Chondrocyte (in vitro differentiated cells): ENCODE measurements around the gene SLC50A1. TPM values are rescaled to one million over a fixed set of nuclear protein-coding genes. Genes with fewer than 3 reads are reported as not detected.
"Not testable (repeated sequence)": the region's sequence is repeated elsewhere in the genome, so short reads cannot be mapped to it uniquely, and the experiment has no call there.

Experiments used
- DNase-seq: peaks from one replicate; pipeline ENCODE4 v3.0.0; 2021; ENCODE audit warnings: mixed read lengths, low spot score
- H3K27ac Mint-ChIP-seq: one replicate; pipeline ENCODE4 v1.8.0; 2021; ENCODE audit warnings: mild to moderate bottlenecking, moderate library complexity, mixed read lengths; ENCODE audit not compliant: unreplicated experiment
- H3K27me3 Mint-ChIP-seq: 2 replicates; pipeline ENCODE4 v1.8.0; 2021; ENCODE audit warnings: low read depth, mixed read lengths
- H3K36me3 Mint-ChIP-seq: 2 replicates; pipeline ENCODE4 v1.8.0; 2021; ENCODE audit warnings: low read depth, mixed read lengths
- H3K4me1 Mint-ChIP-seq: 2 replicates; pipeline ENCODE4 v1.8.0; 2021; ENCODE audit warnings: low read depth, mild to moderate bottlenecking, mixed read lengths
- H3K4me3 Mint-ChIP-seq: one replicate; pipeline ENCODE4 v1.8.0; 2021; ENCODE audit warnings: mild to moderate bottlenecking, moderate library complexity, mixed read lengths; ENCODE audit not compliant: unreplicated experiment
- H3K9me3 Mint-ChIP-seq: 2 replicates; pipeline ENCODE4 v1.8.0; 2021; ENCODE audit warnings: low read depth, mixed read lengths
- total RNA-seq: library from RNA; stranded (reverse); gene quantifications from 3 replicates; pipeline ENCODE4 v1.2.1, GENCODE V29; 2021
- TF ChIP-seq, protein P1 (sequence below): fragments of 200-600 bp; sonication (generic); IDR thresholded peaks from 2 replicates; pipeline ENCODE4 v1.5.0; 2021; ENCODE audit warnings: antibody characterized with exemption, mild to moderate bottlenecking, moderate library complexity

SLC50A1 gene
- total RNA-seq, 1 donor from 2014 or later, result 37.9 TPM

- DNase-seq, result no peak
- Mint-ChIP-seq H3K36me3 (no peaks in the 10 kb centered on the region), H3K4me3 (no peak overlapping the region), H3K4me1 (no peaks in the 10 kb centered on the region), H3K27me3 (peaks cover 11% of the 10 kb centered on the region), H3K9me3 (no peaks in the 10 kb centered on the region), H3K27ac (no peak overlapping the region)
- TF ChIP-seq, protein P1, sequence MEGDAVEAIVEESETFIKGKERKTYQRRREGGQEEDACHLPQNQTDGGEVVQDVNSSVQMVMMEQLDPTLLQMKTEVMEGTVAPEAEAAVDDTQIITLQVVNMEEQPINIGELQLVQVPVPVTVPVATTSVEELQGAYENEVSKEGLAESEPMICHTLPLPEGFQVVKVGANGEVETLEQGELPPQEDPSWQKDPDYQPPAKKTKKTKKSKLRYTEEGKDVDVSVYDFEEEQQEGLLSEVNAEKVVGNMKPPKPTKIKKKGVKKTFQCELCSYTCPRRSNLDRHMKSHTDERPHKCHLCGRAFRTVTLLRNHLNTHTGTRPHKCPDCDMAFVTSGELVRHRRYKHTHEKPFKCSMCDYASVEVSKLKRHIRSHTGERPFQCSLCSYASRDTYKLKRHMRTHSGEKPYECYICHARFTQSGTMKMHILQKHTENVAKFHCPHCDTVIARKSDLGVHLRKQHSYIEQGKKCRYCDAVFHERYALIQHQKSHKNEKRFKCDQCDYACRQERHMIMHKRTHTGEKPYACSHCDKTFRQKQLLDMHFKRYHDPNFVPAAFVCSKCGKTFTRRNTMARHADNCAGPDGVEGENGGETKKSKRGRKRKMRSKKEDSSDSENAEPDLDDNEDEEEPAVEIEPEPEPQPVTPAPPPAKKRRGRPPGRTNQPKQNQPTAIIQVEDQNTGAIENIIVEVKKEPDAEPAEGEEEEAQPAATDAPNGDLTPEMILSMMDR, result no peak
Observed at GRCh38 chr1:155117610-155118009, 18.0 kb upstream of the SLC50A1 start.

- peaks cover 11% of the 10 kb centered on the region for H3K27me3 Mint-ChIP-seq
- not testable (repeated sequence) for H3K9me3 Mint-ChIP-seq
Observed at GRCh38 chr1:155118090-155118489, 17.6 kb upstream of the SLC50A1 start.

DNA sequence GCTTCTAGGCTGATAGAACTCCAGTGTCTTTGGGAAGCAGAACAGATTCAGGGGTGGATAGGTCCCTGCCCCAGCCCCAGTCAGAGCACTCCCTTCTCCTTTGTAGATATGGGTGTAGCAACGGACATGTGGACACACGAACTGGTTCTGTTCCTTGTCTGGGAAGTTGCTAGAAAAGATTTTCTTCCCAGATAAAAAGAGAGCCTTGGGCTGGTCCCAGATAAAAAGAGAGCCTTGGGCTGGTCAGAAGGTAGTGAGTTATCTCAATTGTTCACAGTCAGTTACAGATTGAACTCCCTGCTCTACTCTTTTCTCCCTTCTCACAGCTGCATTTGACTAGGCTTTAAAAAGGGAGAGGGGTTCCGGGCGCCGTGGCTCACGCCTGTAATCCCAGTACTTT lies 15.4 kb upstream of the SLC50A1 start:
- Mint-ChIP-seq H3K36me3 (no peaks in the 10 kb centered on the region), H3K4me1 (peaks cover 16% of the 10 kb centered on the region), H3K9me3 (no peaks in the 10 kb centered on the region), H3K27ac (no peak overlapping the region), H3K27me3 (peaks cover 11% of the 10 kb centered on the region), H3K4me3 (no peak overlapping the region)
- no peak for DNase-seq
- TF ChIP-seq, protein P1, result no peak

More at GRCh38 chr1:155118090-155118489, 17.6 kb upstream of the SLC50A1 start:
- H3K36me3 Mint-ChIP-seq, H3K4me1 Mint-ChIP-seq, H3K4me3 Mint-ChIP-seq, DNase-seq, H3K27ac Mint-ChIP-seq: not testable (repeated sequence)

GRCh38 chr1:155121249-155121648 lies 14.4 kb upstream of the SLC50A1 start:
- no peaks in the 10 kb centered on the region for H3K36me3 Mint-ChIP-seq

GRCh38 chr1:155122308-155122707 lies 13.3 kb upstream of the SLC50A1 start:
- TF ChIP-seq, protein P1, result no peak
- H3K4me3 Mint-ChIP-seq, result no peak overlapping the region

More at GRCh38 chr1:155121249-155121648, 14.4 kb upstream of the SLC50A1 start:
- no peaks in the 10 kb centered on the region for H3K9me3 Mint-ChIP-seq
- H3K27me3 Mint-ChIP-seq, result peaks cover 11% of the 10 kb centered on the region
- TF ChIP-seq, protein P1, result no peak
- H3K4me3 Mint-ChIP-seq, result no peak overlapping the region
- DNase-seq, result no peak
- H3K27ac Mint-ChIP-seq, result no peak overlapping the region
- H3K4me1 Mint-ChIP-seq, result peaks cover 23% of the 10 kb centered on the region

GRCh38 chr1:155123801-155124200 lies 11.9 kb upstream of the SLC50A1 start:
- no peak for DNase-seq
- TF ChIP-seq, protein P1, result no peak
- H3K36me3 Mint-ChIP-seq, result no peaks in the 10 kb centered on the region
- peaks cover 46% of the 10 kb centered on the region for H3K4me1 Mint-ChIP-seq
- H3K9me3 Mint-ChIP-seq, result no peaks in the 10 kb centered on the region
- H3K4me3 Mint-ChIP-seq, result no peak overlapping the region
- H3K27me3 Mint-ChIP-seq, result peaks cover 7% of the 10 kb centered on the region
- no peak overlapping the region for H3K27ac Mint-ChIP-seq

More at GRCh38 chr1:155122308-155122707, 13.3 kb upstream of the SLC50A1 start:
- Mint-ChIP-seq H3K4me1 (peaks cover 34% of the 10 kb centered on the region), H3K27me3 (peaks cover 11% of the 10 kb centered on the region), H3K9me3 (no peaks in the 10 kb centered on the region), H3K27ac (no peak overlapping the region), H3K36me3 (no peaks in the 10 kb centered on the region)
- no peak for DNase-seq
